ENCODE results near the gene NIPSNAP3A. TPM values are rescaled to one million over a fixed set of nuclear protein-coding genes. Genes with fewer than 3 reads are reported as not detected.

Gene NIPSNAP3A
- total and polyA plus RNA-seq, 2 experiments from 2014 or later = 55.3 to 66.2 TPM

GRCh38 chr9:104786293-104786692, 38.8 kb downstream of the NIPSNAP3A start:
- H3K9me2 ChIP-seq (ENCODE audit: insufficient read depth) = no peaks in the 10 kb centered on the region
- H3K9me3 ChIP-seq (ENCODE audit: low read depth) = no peaks in the 10 kb centered on the region
- no peak overlapping the region for H3K4me2 ChIP-seq (ENCODE audit: unreplicated experiment)
- no peak for TF ChIP-seq EZH2phosphoT487 (IDR thresholded peaks at IDR 0.05; ENCODE audit: insufficient read depth, low read depth)
- no peak for TF ChIP-seq EZH2 (IDR thresholded peaks at IDR 0.05; ENCODE audit: insufficient read depth, poor library complexity, severe bottlenecking)
- peaks cover 5% of the 10 kb centered on the region; the same call in 1 of the 2 replicates for H3F3A ChIP-seq (ENCODE audit: insufficient read depth)
- no peaks in the 10 kb centered on the region for H3K79me2 ChIP-seq (ENCODE audit: insufficient read depth)
- no peak overlapping the region for H3K4me3 ChIP-seq
- H3K4me1 ChIP-seq (ENCODE audit: insufficient read depth) = no peaks in the 10 kb centered on the region
- in situ Hi-C loops (cut with MboI) = no loop called here
- 95 to 100% methylated on average over 1 of the region's 1 CpG for WGBS, 2 experiments (ENCODE audit: low coverage in 1 of 2, low lambda C conversion rate in 2 of 2, missing lambda C conversion rate in 2 of 2)
- H3K36me3 ChIP-seq (ENCODE audit: low read depth) = no peaks in the 10 kb centered on the region; the same call in 1 of the 2 replicates
- no peak overlapping the region for H2AFZ ChIP-seq
- no peak overlapping the region for H3K27ac ChIP-seq
- no peaks in the 10 kb centered on the region for H3K27me3 ChIP-seq (replicated peaks; ENCODE audit: insufficient read depth)
- no peaks in the 10 kb centered on the region for H4K20me1 ChIP-seq (ENCODE audit: insufficient read depth)
- H3K9ac ChIP-seq = no peak overlapping the region
- no peak for DNase-seq

GRCh38 chr9:104787306-104788015, 40.0 kb downstream of the NIPSNAP3A start:
- no peaks in the 10 kb centered on the region for H4K20me1 ChIP-seq (ENCODE audit: insufficient read depth)
- no peaks in the 10 kb centered on the region for H3K79me2 ChIP-seq (ENCODE audit: insufficient read depth)
- no peak overlapping the region for H3K9ac ChIP-seq
- H2AFZ ChIP-seq = no peak overlapping the region
- no peaks in the 10 kb centered on the region for H3K9me3 ChIP-seq (ENCODE audit: low read depth)
- DNase-seq = no peak
- H3F3A ChIP-seq (ENCODE audit: insufficient read depth) = no peaks in the 10 kb centered on the region; the same call in 1 of the 2 replicates
- no peaks in the 10 kb centered on the region; the same call in 1 of the 2 replicates for H3K36me3 ChIP-seq (ENCODE audit: low read depth)
- TF ChIP-seq EZH2 (IDR thresholded peaks at IDR 0.05; ENCODE audit: insufficient read depth, poor library complexity, severe bottlenecking) = no peak
- no peak for TF ChIP-seq EZH2phosphoT487 (IDR thresholded peaks at IDR 0.05; ENCODE audit: insufficient read depth, low read depth)
- H3K9me2 ChIP-seq (ENCODE audit: insufficient read depth) = no peaks in the 10 kb centered on the region
- in situ Hi-C loops (cut with MboI) = no loop called here
- H3K4me2 ChIP-seq (ENCODE audit: unreplicated experiment) = no peak overlapping the region
- no peak overlapping the region for H3K4me3 ChIP-seq
- H3K27me3 ChIP-seq (replicated peaks; ENCODE audit: insufficient read depth) = no peaks in the 10 kb centered on the region
- no peak overlapping the region for H3K27ac ChIP-seq
- no peaks in the 10 kb centered on the region for H3K4me1 ChIP-seq (ENCODE audit: insufficient read depth)
- WGBS, 2 experiments (ENCODE audit: low coverage in 1 of 2, low lambda C conversion rate in 2 of 2, missing lambda C conversion rate in 2 of 2) = 75 to 77% methylated on average over 7 of the region's 7 CpGs

GRCh38 chr9:104788251-104788650, 40.8 kb downstream of the NIPSNAP3A start:
- Histone ChIP-seq H3F3A (ENCODE audit: insufficient read depth) (no peaks in the 10 kb centered on the region; the same call in 1 of the 2 replicates), H2AFZ (no peak overlapping the region), H3K36me3 (ENCODE audit: low read depth) (no peaks in the 10 kb centered on the region; the same call in 1 of the 2 replicates), H3K27me3 (replicated peaks; ENCODE audit: insufficient read depth) (no peaks in the 10 kb centered on the region), H3K27ac (no peak overlapping the region), H3K4me2 (ENCODE audit: unreplicated experiment) (no peak overlapping the region), H3K9me2 (ENCODE audit: insufficient read depth) (no peaks in the 10 kb centered on the region), H3K4me3 (no peak overlapping the region), H3K9ac (no peak overlapping the region), H3K79me2 (ENCODE audit: insufficient read depth) (no peaks in the 10 kb centered on the region), H4K20me1 (ENCODE audit: insufficient read depth) (no peaks in the 10 kb centered on the region), H3K4me1 (ENCODE audit: insufficient read depth) (no peaks in the 10 kb centered on the region), H3K9me3 (ENCODE audit: low read depth) (no peaks in the 10 kb centered on the region)
- in situ Hi-C loops (cut with MboI) = no loop called here
- TF ChIP-seq EZH2phosphoT487 (IDR thresholded peaks at IDR 0.05; ENCODE audit: insufficient read depth, low read depth) = no peak
- TF ChIP-seq EZH2 (IDR thresholded peaks at IDR 0.05; ENCODE audit: insufficient read depth, poor library complexity, severe bottlenecking) = no peak
- 76 to 80% methylated on average over 3 of the region's 3 CpGs for WGBS, 2 experiments (ENCODE audit: low coverage in 1 of 2, low lambda C conversion rate in 2 of 2, missing lambda C conversion rate in 2 of 2)
- DNase-seq = no peak

- no peak for DNase-seq
- Histone ChIP-seq H3K4me1 (ENCODE audit: insufficient read depth) (no peaks in the 10 kb centered on the region), H3F3A (ENCODE audit: insufficient read depth) (no peaks in the 10 kb centered on the region), H3K36me3 (ENCODE audit: low read depth) (0 out of 2 replicates have a peak, but pooled peaks cover 12% of the 10 kb centered on the region), H3K4me2 (ENCODE audit: unreplicated experiment) (no peak overlapping the region), H3K27me3 (replicated peaks; ENCODE audit: insufficient read depth) (no peaks in the 10 kb centered on the region), H3K9me2 (ENCODE audit: insufficient read depth) (no peaks in the 10 kb centered on the region), H3K9ac (no peak overlapping the region), H3K9me3 (ENCODE audit: low read depth) (no peaks in the 10 kb centered on the region), H2AFZ (no peak overlapping the region), H3K27ac (no peak overlapping the region), H3K79me2 (ENCODE audit: insufficient read depth) (no peaks in the 10 kb centered on the region), H3K4me3 (no peak overlapping the region), H4K20me1 (ENCODE audit: insufficient read depth) (no peaks in the 10 kb centered on the region)
- 91 to 100% methylated on average over 2 of the region's 2 CpGs for WGBS, 2 experiments (ENCODE audit: low coverage in 1 of 2, low lambda C conversion rate in 2 of 2, missing lambda C conversion rate in 2 of 2)
- in situ Hi-C loops (cut with MboI) = no loop called here
- TF ChIP-seq EZH2 (IDR thresholded peaks at IDR 0.05; ENCODE audit: insufficient read depth, poor library complexity, severe bottlenecking) (no peak), EZH2phosphoT487 (IDR thresholded peaks at IDR 0.05; ENCODE audit: insufficient read depth, low read depth) (no peak)
These were observed 46.6 kb downstream of the NIPSNAP3A start for GRCh38 chr9:104794070-104794469.

Data from GM23248 (cell line).